Fibroblast of skin of back (primary cell): ENCODE results near the gene TLE4. TPM values are rescaled to one million over a fixed set of nuclear protein-coding genes. Genes with fewer than 3 reads are reported as not detected.
"Not testable (repeated sequence)": the region's sequence is repeated elsewhere in the genome, so short reads cannot be mapped to it uniquely, and the experiment has no call there.

Source experiments
- DNase-seq: peaks from one replicate; pipeline ENCODE4 v3.0.0-alpha.2; 2013
- polyA plus RNA-seq, 2 experiments: library from polyadenylated mRNA; unstranded; fragments of 120-200 nt; gene quantifications; one replicate each; pipeline ENCODE4 v1.2.1, GENCODE V29; 2013; ENCODE audit not compliant: insufficient read length in 2 of 2

Gene TLE4
- polyA plus RNA-seq (2013, experiment 1 of 2; ENCODE audit: insufficient read length) = 30.0 TPM
- polyA plus RNA-seq (2013, experiment 2 of 2; ENCODE audit: insufficient read length) = 30.4 TPM

GRCh38 chr9:79571309-79572031 is at the start of gene TLE4:
Gene TLE4 (plus strand): TSS chr9:79571965. CDS start chr9:79572791, 826 bp downstream.
- peak; percentile 100 for DNase-seq

GRCh38 chr9:79522793-79523192 is 49.0 kb upstream of the TLE4 start:
- DNase-seq = no peak

GRCh38 chr9:79524266-79524665 is 47.5 kb upstream of the TLE4 start:
- DNase-seq = peak; percentile 3

- no peak for DNase-seq
Measured at GRCh38 chr9:79526149-79526672, 45.6 kb upstream of the TLE4 start.

GRCh38 chr9:79535534-79535933 is 36.2 kb upstream of the TLE4 start:
- no peak for DNase-seq

GRCh38 chr9:79537838-79538237 is 33.9 kb upstream of the TLE4 start:
- DNase-seq = no peak

- DNase-seq = no peak
Measured at GRCh38 chr9:79542735-79543620, 28.8 kb upstream of the TLE4 start.

GRCh38 chr9:79544375-79544774 is 27.4 kb upstream of the TLE4 start:
- not testable (repeated sequence) for DNase-seq

GRCh38 chr9:79551586-79551985 is 20.2 kb upstream of the TLE4 start:
- no peak for DNase-seq

GRCh38 chr9:79551994-79552393 is 19.8 kb upstream of the TLE4 start:
- DNase-seq = no peak

- no peak for DNase-seq
Measured at GRCh38 chr9:79555474-79556089, 16.2 kb upstream of the TLE4 start.

- DNase-seq = no peak
Measured at GRCh38 chr9:79559495-79560181, 12.1 kb upstream of the TLE4 start.

GRCh38 chr9:79562749-79563386 is 8.9 kb upstream of the TLE4 start:
- DNase-seq = peak; percentile 64

GRCh38 chr9:79564105-79564504 is 7.7 kb upstream of the TLE4 start:
- DNase-seq = no peak

- DNase-seq = no peak
Measured at GRCh38 chr9:79565245-79565644, 6.5 kb upstream of the TLE4 start.

- peak; percentile 42 for DNase-seq
Measured at GRCh38 chr9:79567671-79568098, 4.1 kb upstream of the TLE4 start.

GRCh38 chr9:79568337-79569101 is 3.2 kb upstream of the TLE4 start:
- no peak for DNase-seq

GRCh38 chr9:79569814-79570447 is 1.8 kb upstream of the TLE4 start:
- DNase-seq = no peak

GRCh38 chr9:79570448-79571308 is 1.1 kb upstream of the TLE4 start:
- peak; percentile 64 for DNase-seq
